Activated CD8-positive, alpha-beta T cell treated with anti-CD3 and anti-CD28 coated beads for 36 hours (primary cell): ENCODE data around the gene OPALIN. TPM values are rescaled to one million over a fixed set of nuclear protein-coding genes. Genes with fewer than 3 reads are reported as not detected.

Experiments
- ATAC-seq: fragments of 200-7000 bp; cut with Tn5 transposase; one replicate; pipeline ENCODE4 v1.10.0; 2021; ENCODE audit warnings: mild to moderate bottlenecking, moderate library complexity
- CTCF ChIA-PET: fragments of 350-600 bp; sonication (Branson Sonifier 250); formaldehyde crosslinking; loops from one replicate; lab custom pipeline; 2021; ENCODE audit warnings: antibody characterized with exemption; lab: Charles Lee
- POLR2A ChIA-PET: fragments of 350-600 bp; sonication (Branson Sonifier 250); formaldehyde crosslinking; loops from one replicate; lab custom pipeline; 2021; ENCODE audit warnings: antibody characterized with exemption; lab: Charles Lee
- DNase-seq: peaks from one replicate; pipeline ENCODE4 v3.0.0-alpha.2; 2020
- H3K27ac Mint-ChIP-seq: one replicate; pipeline ENCODE4 v1.8.0; 2021; ENCODE audit warnings: mild to moderate bottlenecking, mixed read lengths
- H3K27me3 Mint-ChIP-seq: one replicate; pipeline ENCODE4 v1.8.0; 2021; ENCODE audit warnings: mixed read lengths
- H3K36me3 Mint-ChIP-seq: one replicate; pipeline ENCODE4 v1.8.0; 2021; ENCODE audit warnings: low read depth, mixed read lengths
- H3K4me1 Mint-ChIP-seq: one replicate; pipeline ENCODE4 v1.8.0; 2021; ENCODE audit warnings: low read depth, mixed read lengths
- H3K4me3 Mint-ChIP-seq: one replicate; pipeline ENCODE4 v1.8.0; 2021; ENCODE audit warnings: mild to moderate bottlenecking, moderate library complexity, mixed read lengths
- H3K9me3 Mint-ChIP-seq: one replicate; pipeline ENCODE4 v1.8.0; 2021; ENCODE audit warnings: mixed read lengths
- intact Hi-C: fragments of 100-400 bp; cut with micrococcal nuclease; formaldehyde crosslinking; loops from one replicate; pipeline ENCODE4 v1.10.0; 2022
- total RNA-seq, 2 experiments: library from RNA; stranded (reverse); gene quantifications; one replicate each; pipeline ENCODE4 v1.2.3, GENCODE V29; 2021
- TF ChIP-seq, protein P1 (sequence below): fragments of 200-600 bp; IDR thresholded peaks from one replicate; pipeline ENCODE4 v1.8.0; 2022; ENCODE audit warnings: antibody characterized with exemption, mild to moderate bottlenecking

Gene OPALIN
- total RNA-seq, 2 experiments from 2014 or later, result not detected

DNA sequence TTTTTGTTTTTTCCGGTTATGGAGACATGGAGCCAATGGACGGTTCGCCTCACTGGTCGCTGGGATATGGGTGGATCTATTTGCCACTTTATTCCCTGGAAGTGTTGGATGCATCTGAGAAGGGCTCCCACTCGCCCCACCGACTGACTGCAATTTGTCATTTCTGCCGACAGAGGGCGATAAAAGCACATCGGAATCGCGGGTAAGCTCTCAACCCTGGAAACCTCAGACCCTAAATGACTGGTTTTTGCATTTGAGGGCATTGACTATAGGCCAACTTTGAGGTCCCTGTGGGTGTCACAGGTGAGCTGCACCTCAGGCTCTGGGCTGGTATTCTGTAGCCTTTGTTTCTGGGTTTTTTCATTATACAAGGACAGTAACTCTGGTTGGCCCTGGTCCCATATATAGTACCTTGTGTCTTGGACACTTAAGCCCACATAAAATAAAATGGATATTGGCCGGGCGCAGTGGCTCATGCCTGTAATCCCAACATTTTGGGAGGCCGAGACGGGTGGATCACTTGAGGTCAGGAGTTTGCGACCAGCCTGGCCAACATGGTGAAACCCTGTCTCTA lies 11.9 kb upstream of the OPALIN start:
- DNase-seq (peak; percentile 60), ATAC-seq (peak; percentile 48)
- Mint-ChIP-seq H3K36me3 (no peaks in the 10 kb centered on the region), H3K9me3 (no peaks in the 10 kb centered on the region), H3K27me3 (peaks cover 7% of the 10 kb centered on the region), H3K4me1 (peaks cover 6% of the 10 kb centered on the region), H3K27ac (no peak overlapping the region), H3K4me3 (no peak overlapping the region)
- POLR2A ChIA-PET, result interaction anchor here (0.6 kb wide), 1 partner anchor 311 kb away, joined by 4 read pairs; no protein-coding TSS in a partner anchor
- intact Hi-C loops, result no loop called here
- TF ChIP-seq, protein P1, sequence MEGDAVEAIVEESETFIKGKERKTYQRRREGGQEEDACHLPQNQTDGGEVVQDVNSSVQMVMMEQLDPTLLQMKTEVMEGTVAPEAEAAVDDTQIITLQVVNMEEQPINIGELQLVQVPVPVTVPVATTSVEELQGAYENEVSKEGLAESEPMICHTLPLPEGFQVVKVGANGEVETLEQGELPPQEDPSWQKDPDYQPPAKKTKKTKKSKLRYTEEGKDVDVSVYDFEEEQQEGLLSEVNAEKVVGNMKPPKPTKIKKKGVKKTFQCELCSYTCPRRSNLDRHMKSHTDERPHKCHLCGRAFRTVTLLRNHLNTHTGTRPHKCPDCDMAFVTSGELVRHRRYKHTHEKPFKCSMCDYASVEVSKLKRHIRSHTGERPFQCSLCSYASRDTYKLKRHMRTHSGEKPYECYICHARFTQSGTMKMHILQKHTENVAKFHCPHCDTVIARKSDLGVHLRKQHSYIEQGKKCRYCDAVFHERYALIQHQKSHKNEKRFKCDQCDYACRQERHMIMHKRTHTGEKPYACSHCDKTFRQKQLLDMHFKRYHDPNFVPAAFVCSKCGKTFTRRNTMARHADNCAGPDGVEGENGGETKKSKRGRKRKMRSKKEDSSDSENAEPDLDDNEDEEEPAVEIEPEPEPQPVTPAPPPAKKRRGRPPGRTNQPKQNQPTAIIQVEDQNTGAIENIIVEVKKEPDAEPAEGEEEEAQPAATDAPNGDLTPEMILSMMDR, result peak; percentile 94
- CTCF ChIA-PET, result interaction anchor here (0.6 to 2.0 kb wide), 35 partner anchors 8 to 655 kb away, joined by 3 to 15 read pairs (median 4); partner anchors contain the start of genes OPALIN and TLL2

DNA sequence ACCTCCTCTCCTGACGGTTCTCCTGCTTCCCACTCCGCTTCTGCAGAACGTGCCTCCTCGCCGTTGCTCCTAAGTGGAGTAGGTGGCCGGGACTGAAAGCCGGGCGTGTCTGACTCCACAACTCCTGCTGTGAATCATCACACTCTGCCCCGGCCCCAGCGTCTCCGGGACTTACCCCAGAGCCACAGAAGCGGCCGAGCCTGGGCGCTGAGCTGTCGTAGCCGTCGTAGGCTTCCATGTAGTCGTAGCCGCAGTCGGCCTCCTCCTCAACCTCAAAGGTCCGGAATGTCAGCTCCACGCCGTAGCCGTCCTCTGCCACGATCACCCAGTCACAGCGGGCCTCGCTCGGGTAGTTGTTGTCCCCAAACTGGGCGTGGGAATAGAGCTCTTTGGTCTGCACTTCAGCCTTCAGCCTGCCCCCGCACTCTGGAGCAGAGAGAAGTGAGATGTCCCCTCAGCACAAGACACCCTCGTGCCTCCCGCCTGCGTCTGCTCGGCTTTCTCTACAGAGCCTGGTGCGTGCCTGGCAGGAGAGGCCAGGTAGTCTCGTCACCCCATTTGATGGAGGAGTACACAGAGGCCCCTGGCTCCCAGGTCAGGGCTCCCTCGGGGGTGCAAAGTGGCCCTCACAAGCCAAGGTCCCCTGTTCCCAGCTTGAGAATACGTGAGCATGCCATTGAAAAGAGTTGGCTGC lies 11.2 kb upstream of the OPALIN start:
- intact Hi-C loops, result no loop called here
- Mint-ChIP-seq H3K9me3 (no peaks in the 10 kb centered on the region), H3K36me3 (no peaks in the 10 kb centered on the region), H3K4me3 (no peak overlapping the region), H3K27me3 (peaks cover 7% of the 10 kb centered on the region), H3K4me1 (peaks cover 6% of the 10 kb centered on the region), H3K27ac (no peak overlapping the region)
- TF ChIP-seq, protein P1, result no peak
- ChIA-PET POLR2A (interaction anchor here (0.6 kb wide), 1 partner anchor 57 kb away, joined by 3 read pairs; no protein-coding TSS in a partner anchor), CTCF (interaction anchor here (0.9 to 2.0 kb wide), 27 partner anchors 8 to 655 kb away, joined by 3 to 15 read pairs (median 5); partner anchors contain the start of genes OPALIN and TLL2)
- DNase-seq, result no peak
- ATAC-seq, result no peak

DNA sequence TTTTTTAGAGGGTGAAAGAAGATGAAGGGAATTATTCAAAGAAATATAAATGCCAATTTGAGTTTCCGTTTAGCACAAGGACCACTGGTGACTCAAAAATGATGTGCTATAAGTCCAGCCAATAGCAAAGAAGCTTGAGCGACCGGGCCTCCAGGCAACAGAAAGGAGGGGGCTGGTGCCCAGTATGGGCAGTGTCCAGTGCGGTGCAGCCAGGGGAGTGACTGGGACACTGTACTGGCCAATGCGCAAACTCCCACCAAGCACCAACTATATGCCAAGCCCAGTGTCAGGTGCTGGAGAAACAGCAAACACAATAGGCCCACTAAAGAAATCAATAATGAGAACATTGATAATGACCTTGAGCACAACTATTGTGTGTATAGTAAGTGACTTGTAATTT lies 10.2 kb upstream of the OPALIN start:
- Mint-ChIP-seq H3K4me3 (no peak overlapping the region), H3K9me3 (no peaks in the 10 kb centered on the region), H3K27me3 (peaks cover 4% of the 10 kb centered on the region), H3K27ac (no peak overlapping the region), H3K4me1 (no peaks in the 10 kb centered on the region), H3K36me3 (no peaks in the 10 kb centered on the region)
- DNase-seq (no peak), ATAC-seq (no peak)
- TF ChIP-seq, protein P1, result no peak
- POLR2A ChIA-PET, result interaction anchor here (0.6 kb wide), 1 partner anchor 46 kb away, joined by 3 read pairs; no protein-coding TSS in a partner anchor
- CTCF ChIA-PET, result no interaction called here
- intact Hi-C loops, result no loop called here

DNA sequence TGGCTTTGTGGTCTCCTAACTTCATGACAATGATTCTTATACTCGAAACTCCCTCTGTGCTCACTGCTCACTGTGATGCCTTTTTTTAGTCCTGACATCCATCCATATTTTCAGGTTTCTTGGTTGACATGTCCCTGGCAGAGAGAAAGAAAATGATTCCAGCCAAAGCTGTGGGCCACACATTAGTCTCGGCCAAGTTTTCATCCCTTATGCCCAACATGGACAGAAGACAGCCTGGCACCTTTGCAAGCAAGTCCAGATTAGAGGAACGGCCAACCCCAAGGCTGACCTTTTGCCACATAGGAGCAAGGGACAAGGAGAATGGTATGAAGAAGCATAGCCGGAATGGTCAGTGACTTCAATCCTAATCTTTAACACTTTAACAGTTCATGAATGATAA lies 8.7 kb upstream of the OPALIN start:
- Mint-ChIP-seq H3K4me1 (no peaks in the 10 kb centered on the region), H3K4me3 (no peak overlapping the region), H3K36me3 (no peaks in the 10 kb centered on the region), H3K27me3 (no peaks in the 10 kb centered on the region), H3K9me3 (no peaks in the 10 kb centered on the region), H3K27ac (no peak overlapping the region)
- CTCF ChIA-PET, result interaction anchor here (3.7 kb wide), 1 partner anchor 7 kb away, joined by 25 read pairs; no protein-coding TSS in a partner anchor
- TF ChIP-seq, protein P1, result no peak
- DNase-seq, result no peak
- intact Hi-C loops, result no loop called here
- POLR2A ChIA-PET, result no interaction called here
- no peak for ATAC-seq

DNA sequence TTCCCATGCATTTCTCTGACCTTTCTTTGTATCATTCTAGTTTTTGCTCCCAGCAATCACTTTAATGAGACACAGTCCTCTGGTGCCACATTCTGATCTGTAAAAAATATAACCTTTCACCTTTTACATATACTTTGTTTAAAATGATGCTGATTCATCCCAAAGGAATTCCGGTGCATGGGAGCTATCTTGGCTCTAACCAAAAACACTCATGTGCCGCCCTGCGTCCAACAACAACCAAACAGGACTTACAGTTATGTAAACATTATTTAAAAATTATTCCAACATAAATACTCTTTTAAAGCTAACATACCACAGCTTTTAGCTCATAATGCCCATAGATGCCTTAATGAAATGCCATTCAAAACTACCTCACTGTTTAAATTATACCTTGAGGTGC lies 7.7 kb upstream of the OPALIN start:
- intact Hi-C loops, result no loop called here
- Mint-ChIP-seq H3K4me1 (no peaks in the 10 kb centered on the region), H3K4me3 (no peak overlapping the region), H3K27me3 (no peaks in the 10 kb centered on the region), H3K9me3 (no peaks in the 10 kb centered on the region), H3K36me3 (no peaks in the 10 kb centered on the region), H3K27ac (no peak overlapping the region)
- CTCF ChIA-PET, result interaction anchor here (0.7 to 3.7 kb wide), 4 partner anchors 8 to 349 kb away, joined by 4 to 25 read pairs (median 5); no protein-coding TSS in a partner anchor
- TF ChIP-seq, protein P1, result no peak
- ATAC-seq (no peak), DNase-seq (no peak)
- POLR2A ChIA-PET, result interaction anchor here (0.9 kb wide), 1 partner anchor 8 kb away, joined by 4 read pairs; no protein-coding TSS in a partner anchor
